Heart left ventricle (tissue), 16 donors: ENCODE results near the gene CCDC167. TPM values are rescaled to one million over a fixed set of nuclear protein-coding genes. Genes with fewer than 3 reads are reported as not detected.

Source experiments
- ATAC-seq, 4 donors: fragments of 200-7000 bp; cut with Tn5 transposase; one replicate each; pipeline ENCODE4 v1.9.1; 2020 to 2022; ENCODE audit warnings: moderate library complexity in 4 of 4, mild to moderate bottlenecking in 3 of 4, moderate number of reproducible peaks in 1 of 4
- DNase-seq, 5 donors: peaks; one replicate each; pipeline ENCODE4 v3.0.0-alpha.2; 2020
- H3K27ac ChIP-seq, 12 donors: fragments of 200-600 bp; sonication (generic) in 4 of 12; one replicate each; pipeline versions ENCODE4 v1.5.0 to v1.8.0; 2016 to 2022; ENCODE audit warnings: mild to moderate bottlenecking in 2 of 12
- H3K27me3 ChIP-seq, 9 donors: fragments of 200-600 bp; sonication (generic) in 2 of 9; one replicate each; pipeline versions ENCODE4 v1.5.1 to v1.8.0; 2016 to 2022; ENCODE audit warnings: mild to moderate bottlenecking in 3 of 9
- H3K36me3 ChIP-seq, 9 donors: fragments of 200-600 bp; sonication (generic) in 2 of 9; one replicate each; pipeline versions ENCODE4 v1.5.0 to v1.8.0; 2018 to 2022; ENCODE audit warnings: mild to moderate bottlenecking in 2 of 9
- H3K4me1 ChIP-seq, 12 donors: fragments of 200-600 bp; sonication (generic) in 4 of 12; one replicate each; pipeline versions ENCODE4 v1.5.0 to v1.8.0; 2016 to 2022; ENCODE audit warnings: mild to moderate bottlenecking in 3 of 12
- H3K4me3 ChIP-seq, 12 donors: fragments of 200-600 bp; sonication (generic) in 4 of 12; one replicate each; pipeline versions ENCODE4 v1.5.0 to v1.8.0; 2017 to 2022; ENCODE audit warnings: mild to moderate bottlenecking in 9 of 12, moderate library complexity in 4 of 12
- H3K9me3 ChIP-seq, 12 donors: fragments of 200-600 bp; sonication (generic) in 4 of 12; one replicate each; pipeline versions ENCODE4 v1.5.0 to v1.8.0; 2016 to 2022; ENCODE audit warnings: mild to moderate bottlenecking in 1 of 12
- CTCF ChIP-seq, 12 donors: fragments of 200-600 bp; sonication (generic) in 4 of 12; IDR thresholded peaks; one replicate each; pipeline versions ENCODE4 v1.5.0 to v1.8.0; 2018 to 2022; ENCODE audit warnings: antibody characterized with exemption in 12 of 12, mild to moderate bottlenecking in 5 of 12
- POLR2A ChIP-seq, 2 donors: fragments of 450-650 bp; IDR thresholded peaks; one replicate each; pipeline ENCODE4 v1.6.1; 2017; ENCODE audit warnings: antibody characterized with exemption in 2 of 2, mild to moderate bottlenecking in 2 of 2, moderate library complexity in 2 of 2
- WGBS, 4 donors: extraction: QIAGEN DNeasy Blood & Tissue Kit in 2 of 4; methylation state at CpG; one replicate each; pipeline versions ENCODE4 v1.1.5 to v1.1.7; 2013 to 2018; 5-methylcytosine and 5-hydroxymethylcytosine counted together
- intact Hi-C, 10 donors: fragments of 100-400 bp; cut with DNase I; formaldehyde crosslinking; loops; one replicate each; pipeline versions ENCODE4 v1.11.1 to v1.14.2; 2022
- polyA plus RNA-seq, 2 donors: library from polyadenylated mRNA; stranded (reverse); fragments of 200-250 nt; gene quantifications; one replicate each; pipeline ENCODE4 v1.2.3, GENCODE V29; 2013
- total RNA-seq, 9 donors: library from RNA; depleted of rRNA in 2 of 9; stranded (reverse); fragments of >200 nt in 2 of 9; fragmentation: NEBNext Ultra II Directional in 3 of 9; extraction: Animal tissue kit (Norgen Biotek cat#: 25700) in 3 of 9; gene quantifications; one replicate each; pipeline versions ENCODE4 v1.1.0 to v1.2.4, GENCODE V29; 2016 to 2023
- donor health status: ischemic (EF 13 %, LVEDD 7.1; RV severe dilation, severe dysfunction).
- donor health status: healthy with polysubstance abuse.
- donor health status: DM: no; HTN: yes; CAD: no.
- donor health status: DM: no; HTN: no; CAD: no.
- donor health status: ischemic (EF 25% LVEDD 6.9; RV normal size, moderate dysfunction).
- donor health status: ischemic (EF 25% LVEDD 5.7; RV mildly dilated, moderate dysfunction).
- donor health status: healthy.
- donor health status: DM: yes; HTN: yes; CAD: no.
- donor health status: ischemic (EF 35%, LVEDD 5.7; RV mildly dilated, moderate dysfunction).
- donor health status: nonischemic (EF 11% LVEDD 7.7; RV severe dilation, severe dysfunction).
- donor health status: DM: yes; HTN: yes; CAD: no.
- donor health status: PGD.
- donor health status: ischemic (EF 29% LVEDD 5.4; RV normal size, mild dysfunction).
- donor health status: nonischemic (EF 23%, LVEDD 6.1; RV moderate dilation, normal function).

Gene CCDC167
- total and polyA plus RNA-seq, 11 donors, result 17.6 to 76.7 (median 27.8) TPM

DNA sequence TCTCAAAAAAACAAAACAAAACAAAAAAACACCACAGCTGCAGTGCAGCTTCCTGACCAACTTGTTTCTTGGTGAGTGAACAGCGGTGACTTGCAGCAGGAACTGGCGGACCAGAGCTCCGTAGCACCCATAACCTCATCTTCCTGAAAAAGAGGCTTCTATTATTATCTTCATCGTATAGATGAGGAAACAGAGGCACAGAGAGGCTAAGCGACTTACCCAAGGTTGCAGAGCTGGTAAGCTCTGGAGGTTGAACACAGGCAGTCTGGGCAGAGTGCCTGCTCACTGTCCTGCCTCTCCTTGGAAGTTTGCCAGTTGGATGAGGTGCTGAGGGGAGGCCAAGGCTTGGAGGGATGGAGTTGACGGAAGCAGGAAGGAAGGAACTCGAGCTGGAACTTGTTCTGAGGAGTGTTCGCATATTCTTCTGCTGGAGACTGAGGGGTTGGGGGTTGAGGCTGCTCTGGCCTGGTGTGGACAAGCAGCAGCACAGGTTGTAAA, 47.9 kb upstream of the CCDC167 start:
- Histone ChIP-seq H3K4me3 (no peak overlapping the region), H3K27ac (no peak overlapping the region), H3K36me3 (no peaks in the 10 kb centered on the region), H3K9me3 (no peaks in the 10 kb centered on the region), H3K27me3 (peaks cover 0 to 3% (median 0%) of the 10 kb centered on the region in 9 donors), H3K4me1 (peaks cover 0 to 13% (median 2%) of the 10 kb centered on the region in 12 donors)
- no peak for TF ChIP-seq POLR2A (IDR thresholded peaks at IDR 0.05)
- TF ChIP-seq CTCF (IDR thresholded peaks at IDR 0.05), result no peak
- ATAC-seq (peak in 3 of 4 donors; percentile 29 to 61 (median 52)), DNase-seq (peak in 1 of 5 donors; percentile 29)
- intact Hi-C loops, result no loop called here
- 26 to 42% (median 38%) methylated on average over 8 of the region's 8 CpGs for WGBS, 4 donors

GRCh38 chr6:37546141-37546871, 46.6 kb upstream of the CCDC167 start:
- peaks cover 0 to 3% (median 0%) of the 10 kb centered on the region in 9 donors for H3K27me3 ChIP-seq
- TF ChIP-seq POLR2A (IDR thresholded peaks at IDR 0.05) (no peak), CTCF (IDR thresholded peaks at IDR 0.05) (no peak)
- intact Hi-C loops, result no loop called here
- no peak overlapping the region for H3K4me3 ChIP-seq
- H3K36me3 ChIP-seq, result no peaks in the 10 kb centered on the region
- ATAC-seq, result no peak
- no peaks in the 10 kb centered on the region for H3K9me3 ChIP-seq
- no peak overlapping the region for H3K27ac ChIP-seq
- no peak for DNase-seq
- 60 to 85% (median 71%) methylated on average over 9 of the region's 9 CpGs for WGBS, 4 donors
- H3K4me1 ChIP-seq, result peaks cover 0 to 12% (median 0%) of the 10 kb centered on the region in 12 donors

DNA sequence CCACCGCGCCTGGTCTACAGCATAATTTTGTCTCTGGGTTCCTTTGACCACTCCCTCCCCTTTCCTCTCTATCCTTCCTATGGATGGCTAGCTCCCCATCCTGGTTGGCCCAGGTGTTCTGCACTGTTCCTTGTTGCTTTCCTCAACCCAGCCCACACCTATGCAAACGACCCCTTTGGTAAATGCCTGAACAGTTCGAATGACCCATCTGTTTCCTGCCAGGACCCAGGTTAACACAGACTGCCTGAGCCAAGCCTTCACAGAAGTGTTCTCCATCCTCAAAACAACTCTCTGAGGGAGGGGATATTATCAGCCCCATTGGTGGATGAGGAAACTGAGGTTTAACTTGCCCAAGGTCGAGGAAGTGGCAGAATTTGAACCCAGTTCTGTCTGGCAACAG, 44.8 kb upstream of the CCDC167 start:
- H3K4me1 ChIP-seq, result peaks cover 0 to 12% (median 0%) of the 10 kb centered on the region in 12 donors
- H3K9me3 ChIP-seq, result no peaks in the 10 kb centered on the region
- H3K27me3 ChIP-seq, result peaks cover 0 to 3% (median 0%) of the 10 kb centered on the region in 9 donors
- TF ChIP-seq POLR2A (IDR thresholded peaks at IDR 0.05) (no peak), CTCF (IDR thresholded peaks at IDR 0.05) (no peak)
- ATAC-seq (no peak), DNase-seq (no peak)
- 79 to 90% (median 85%) methylated on average over 5 of the region's 5 CpGs for WGBS, 4 donors
- intact Hi-C loops, result no loop called here
- H3K27ac ChIP-seq, result no peak overlapping the region
- H3K4me3 ChIP-seq, result no peak overlapping the region
- no peaks in the 10 kb centered on the region for H3K36me3 ChIP-seq

- DNase-seq (no peak), ATAC-seq (no peak)
- no peaks in the 10 kb centered on the region for H3K9me3 ChIP-seq
- H3K27me3 ChIP-seq, result peaks cover 0 to 3% (median 0%) of the 10 kb centered on the region in 9 donors
- H3K27ac ChIP-seq, result no peak overlapping the region
- H3K4me3 ChIP-seq, result no peak overlapping the region
- WGBS, 4 donors, result 72 to 97% (median 82%) methylated on average over 4 of the region's 4 CpGs
- no peaks in the 10 kb centered on the region for H3K36me3 ChIP-seq
- intact Hi-C loops, result no loop called here
- TF ChIP-seq CTCF (IDR thresholded peaks at IDR 0.05), result no peak
- H3K4me1 ChIP-seq, result peaks cover 0 to 12% (median 0%) of the 10 kb centered on the region in 12 donors
Observed at GRCh38 chr6:37543361-37543760, 43.7 kb upstream of the CCDC167 start.
